GM13977 (cell line): ENCODE data around the gene GAPT.

Experiments
- DNase-seq: peaks from one replicate; pipeline ENCODE4 v3.0.0; 2012; ENCODE audit warnings: low spot score
- in situ Hi-C: fragments of 300-500 bp; cut with MboI; formaldehyde crosslinking; loops from one replicate; pipeline ENCODE4 v1.12.0; 2022; ENCODE audit warnings: low sequenced_read_pairs, low pct_unique_long_range_greater_than_20kb, mixed read lengths, inconsistent platforms; ENCODE audit not compliant: unreplicated experiment
- TF ChIP-seq, protein P1 (sequence below): IDR thresholded peaks from 2 replicates; pipeline ENCODE4 v1.5.1; 2012; ENCODE audit warnings: mild to moderate bottlenecking, control low read depth; ENCODE audit not compliant: insufficient read depth; ENCODE audit errors: extremely low read depth, missing control alignments

The GAPT gene

DNA sequence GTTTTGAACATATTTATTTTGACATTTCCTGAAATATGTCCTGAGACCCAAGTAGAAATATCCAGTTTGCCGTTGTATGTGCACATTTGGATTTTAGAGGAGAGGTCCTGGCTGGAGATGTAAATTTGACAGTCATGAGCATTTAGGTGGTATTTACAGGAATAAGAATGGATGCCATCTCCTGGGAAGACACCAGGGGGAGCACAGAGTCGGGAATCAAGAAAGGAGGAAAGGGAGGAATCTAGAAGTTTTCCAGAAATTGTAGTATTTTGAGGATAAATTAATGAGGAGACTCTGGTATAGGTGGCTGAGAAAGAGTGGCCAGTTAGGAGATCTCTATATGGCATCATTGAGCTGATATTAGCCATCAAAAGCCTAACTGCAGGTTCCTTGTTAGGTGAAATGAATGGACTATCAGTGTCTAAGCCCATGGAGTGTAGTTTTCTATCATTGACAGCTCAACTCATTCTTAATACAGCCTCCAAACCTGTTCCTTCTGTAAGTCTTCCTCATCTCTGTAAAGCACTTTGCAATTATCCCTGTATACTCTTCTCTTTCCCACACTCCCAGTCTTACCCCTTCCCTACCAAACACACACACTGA, 7.2 kb downstream of the GAPT start:
- in situ Hi-C loops, result no loop called here
- DNase-seq, result no peak
- TF ChIP-seq, protein P1, sequence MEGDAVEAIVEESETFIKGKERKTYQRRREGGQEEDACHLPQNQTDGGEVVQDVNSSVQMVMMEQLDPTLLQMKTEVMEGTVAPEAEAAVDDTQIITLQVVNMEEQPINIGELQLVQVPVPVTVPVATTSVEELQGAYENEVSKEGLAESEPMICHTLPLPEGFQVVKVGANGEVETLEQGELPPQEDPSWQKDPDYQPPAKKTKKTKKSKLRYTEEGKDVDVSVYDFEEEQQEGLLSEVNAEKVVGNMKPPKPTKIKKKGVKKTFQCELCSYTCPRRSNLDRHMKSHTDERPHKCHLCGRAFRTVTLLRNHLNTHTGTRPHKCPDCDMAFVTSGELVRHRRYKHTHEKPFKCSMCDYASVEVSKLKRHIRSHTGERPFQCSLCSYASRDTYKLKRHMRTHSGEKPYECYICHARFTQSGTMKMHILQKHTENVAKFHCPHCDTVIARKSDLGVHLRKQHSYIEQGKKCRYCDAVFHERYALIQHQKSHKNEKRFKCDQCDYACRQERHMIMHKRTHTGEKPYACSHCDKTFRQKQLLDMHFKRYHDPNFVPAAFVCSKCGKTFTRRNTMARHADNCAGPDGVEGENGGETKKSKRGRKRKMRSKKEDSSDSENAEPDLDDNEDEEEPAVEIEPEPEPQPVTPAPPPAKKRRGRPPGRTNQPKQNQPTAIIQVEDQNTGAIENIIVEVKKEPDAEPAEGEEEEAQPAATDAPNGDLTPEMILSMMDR, result peak; percentile 54

DNA sequence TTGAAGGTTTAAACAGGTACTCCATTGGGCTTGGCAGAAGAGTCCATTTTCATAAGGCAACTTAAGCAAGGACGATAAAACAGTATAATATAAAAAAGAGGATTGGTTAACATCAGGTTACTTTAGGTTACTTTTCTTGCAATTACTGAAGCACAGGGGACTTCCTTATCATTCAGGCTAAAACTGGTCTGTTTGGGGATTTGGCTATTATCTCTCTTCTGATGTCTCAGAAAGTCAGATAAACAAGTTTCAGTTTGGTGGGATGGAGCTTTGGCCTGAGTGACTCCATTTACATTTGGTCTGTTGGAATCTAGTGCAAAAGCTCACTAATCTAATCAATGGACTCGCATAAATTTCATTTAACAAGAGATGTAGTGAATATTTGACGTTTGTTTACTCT, 8.0 kb downstream of the GAPT start:
- in situ Hi-C loops, result no loop called here
- TF ChIP-seq, protein P1, result no peak
- no peak for DNase-seq

DNA sequence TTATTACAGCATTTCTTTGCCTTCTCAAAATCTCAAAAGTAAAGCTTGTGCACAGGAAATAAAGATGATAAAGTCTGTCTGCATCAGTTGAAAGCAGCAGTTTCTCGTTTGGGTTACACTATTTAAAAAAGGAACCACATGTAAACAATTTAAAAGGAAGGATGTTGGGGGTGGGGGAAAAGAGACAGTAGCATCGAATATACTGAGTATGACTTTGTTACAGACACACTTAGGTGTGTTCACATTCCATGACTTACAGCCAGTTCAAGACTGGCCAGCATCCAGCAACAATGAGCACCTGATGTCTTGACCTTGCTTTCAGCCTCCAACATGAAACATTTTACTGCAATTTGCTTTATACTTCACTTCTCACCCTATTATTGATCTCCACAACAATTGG, 8.7 kb downstream of the GAPT start:
- TF ChIP-seq, protein P1, result no peak
- no peak for DNase-seq
- in situ Hi-C loops, result no loop called here

DNA sequence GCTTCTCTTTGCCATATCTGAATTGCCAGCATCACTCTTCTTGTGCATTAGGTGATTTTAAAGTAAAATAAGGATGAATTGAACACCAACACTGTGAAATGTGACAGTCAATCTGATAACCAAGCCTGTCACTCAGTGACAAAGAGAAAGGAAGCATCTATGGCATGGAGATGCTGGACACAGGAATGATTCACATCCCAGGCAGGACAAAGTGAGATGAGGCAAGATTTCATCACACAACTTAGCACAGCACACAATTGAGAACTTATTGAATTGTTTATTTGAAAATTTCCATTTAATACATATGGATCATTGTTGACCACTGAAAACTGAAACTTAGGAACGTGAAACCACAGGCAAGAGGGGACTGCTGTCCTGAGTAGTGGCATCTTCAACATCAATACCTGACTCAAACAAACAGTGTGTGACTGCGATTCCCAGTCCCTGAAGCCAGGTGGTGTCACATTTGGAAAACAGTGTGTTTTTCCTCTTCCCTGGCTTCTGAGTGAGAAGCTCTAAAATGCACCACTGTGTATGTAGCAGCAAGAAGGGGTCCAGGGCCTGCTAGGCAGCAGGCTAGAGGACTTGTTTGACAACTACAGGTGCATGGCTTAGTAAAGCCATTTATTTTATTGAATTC, 10.7 kb downstream of the GAPT start:
- TF ChIP-seq, protein P1, result no peak
- no peak for DNase-seq
- in situ Hi-C loops, result no loop called here

DNA sequence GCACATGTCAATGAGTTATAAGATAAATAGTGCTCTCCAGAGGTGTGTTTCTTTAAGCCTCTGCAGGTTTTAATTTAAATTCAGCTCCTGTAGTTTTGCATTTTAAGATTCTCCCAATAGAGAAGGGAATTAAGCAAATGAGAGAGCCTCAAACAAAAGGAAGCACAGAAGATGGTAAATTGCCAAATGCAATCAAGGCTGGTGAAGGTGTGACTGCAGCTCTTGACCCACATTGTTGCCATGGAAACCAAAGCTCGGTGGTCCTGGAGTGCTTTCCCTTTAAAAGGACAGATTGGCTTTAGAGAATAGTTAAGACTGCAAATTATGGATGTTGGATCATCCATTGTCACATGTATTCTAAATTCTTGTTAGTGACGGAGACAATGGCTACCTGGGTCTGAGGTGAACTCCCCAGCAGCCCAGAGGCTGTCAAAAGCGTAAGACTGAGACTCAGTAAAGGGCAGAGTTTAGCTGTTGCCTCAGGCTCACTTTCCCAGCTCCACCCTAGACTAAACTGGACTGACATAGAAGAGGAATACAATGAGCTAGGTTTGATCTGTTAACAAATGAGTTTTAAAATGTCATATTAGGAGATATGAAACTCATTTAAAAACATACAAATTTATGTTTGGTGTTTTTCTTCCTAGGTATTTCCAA, 12.3 kb downstream of the GAPT start:
- in situ Hi-C loops, result no loop called here
- DNase-seq, result no peak
- TF ChIP-seq, protein P1, result no peak

DNA sequence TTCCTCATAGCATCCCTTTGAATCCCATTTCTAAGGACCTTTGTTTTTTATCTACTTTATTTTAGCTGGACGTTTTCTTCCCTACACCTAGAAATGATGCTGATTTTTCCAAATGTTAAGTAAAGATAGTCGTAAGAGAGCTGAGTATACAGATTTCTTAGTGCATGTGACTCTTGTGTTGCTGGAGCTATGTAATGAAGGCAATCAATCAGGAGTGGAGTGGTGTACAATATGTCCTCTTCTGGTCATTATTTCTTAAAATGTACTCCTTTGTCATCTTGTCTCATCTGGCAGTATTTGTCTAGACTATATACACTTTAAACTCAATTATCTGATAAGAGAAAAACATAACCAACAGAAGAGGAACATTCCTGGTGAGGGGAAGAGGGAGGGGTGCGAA, 13.5 kb downstream of the GAPT start:
- in situ Hi-C loops, result no loop called here
- TF ChIP-seq, protein P1, result no peak
- DNase-seq, result no peak
